Effector CD8-positive, alpha-beta T cell (primary cell): Measurements from ENCODE around the gene CTDNEP1.
A peak's percentile ranks its signal among the peaks of the same experiment; 100 is the strongest.

Experiments used
- DNase-seq: peaks from one replicate; lab custom pipeline; 2025; lab: John Stamatoyannopoulos, UW

Gene CTDNEP1

DNA sequence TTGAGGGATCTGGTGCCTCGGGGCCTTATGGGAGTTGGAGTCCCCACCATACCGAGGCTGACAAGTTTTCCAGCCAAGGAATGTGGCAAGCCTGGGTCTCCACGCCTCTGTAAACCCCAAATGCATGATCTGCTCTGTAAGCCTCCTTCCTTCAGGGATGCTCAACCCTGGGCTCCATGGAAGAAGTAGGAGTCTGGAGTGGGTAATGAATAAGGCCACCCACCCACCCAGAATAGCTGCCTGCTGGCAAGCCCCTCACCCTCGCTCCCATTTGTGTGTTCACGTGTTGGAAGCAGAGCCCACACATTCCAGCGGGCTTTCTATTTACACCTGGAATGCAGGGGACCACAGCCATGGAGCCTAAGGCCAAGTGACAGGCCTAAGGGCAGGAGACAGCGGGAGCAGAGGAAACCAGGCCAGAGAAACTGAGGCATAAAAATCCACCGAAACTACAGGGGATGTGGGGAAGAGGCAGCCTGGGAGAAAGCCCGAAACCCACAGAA, 36.3 kb downstream of the CTDNEP1 start:
- no peak for DNase-seq

DNA sequence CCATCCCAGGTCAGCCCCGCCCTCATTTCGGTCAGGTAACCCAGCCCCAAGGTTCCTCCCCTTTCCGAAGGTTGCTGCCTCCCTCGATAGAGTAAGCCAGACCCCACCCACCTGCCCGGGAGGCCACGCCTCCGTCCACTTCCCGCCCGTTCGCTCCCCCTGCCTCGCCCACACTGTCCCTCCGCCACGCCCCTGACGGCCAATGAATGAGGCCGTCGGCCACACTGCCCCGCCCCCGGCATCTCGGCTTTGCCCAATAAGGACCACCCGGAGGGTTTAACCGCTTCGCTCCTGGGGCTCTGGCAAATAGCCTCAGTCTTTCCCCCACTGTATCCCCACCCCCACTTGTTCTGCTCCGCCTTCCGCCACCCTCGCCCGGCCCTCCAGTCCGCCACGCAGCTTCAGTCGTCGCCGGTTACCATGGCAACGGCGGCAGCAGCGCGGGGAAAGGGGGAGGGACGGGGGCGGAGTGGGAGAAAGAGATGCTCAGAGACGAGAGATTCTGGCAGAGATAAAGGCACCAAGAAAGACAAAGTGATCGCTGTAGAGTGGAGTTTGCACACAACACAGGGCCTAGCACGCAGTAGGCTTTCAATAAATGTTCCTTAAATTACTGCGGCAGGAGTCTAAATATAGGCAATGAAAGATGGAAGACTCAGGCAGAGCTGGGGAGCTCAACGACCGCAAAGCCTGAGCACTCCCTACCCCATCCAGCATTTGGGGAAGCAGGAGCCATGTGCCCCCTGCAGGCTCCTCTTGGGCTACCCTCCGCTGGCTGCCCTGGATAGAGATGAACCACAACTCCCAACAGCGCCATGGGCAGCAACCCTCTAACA, 37.0 kb downstream of the CTDNEP1 start:
- peak; percentile 98 for DNase-seq

DNA sequence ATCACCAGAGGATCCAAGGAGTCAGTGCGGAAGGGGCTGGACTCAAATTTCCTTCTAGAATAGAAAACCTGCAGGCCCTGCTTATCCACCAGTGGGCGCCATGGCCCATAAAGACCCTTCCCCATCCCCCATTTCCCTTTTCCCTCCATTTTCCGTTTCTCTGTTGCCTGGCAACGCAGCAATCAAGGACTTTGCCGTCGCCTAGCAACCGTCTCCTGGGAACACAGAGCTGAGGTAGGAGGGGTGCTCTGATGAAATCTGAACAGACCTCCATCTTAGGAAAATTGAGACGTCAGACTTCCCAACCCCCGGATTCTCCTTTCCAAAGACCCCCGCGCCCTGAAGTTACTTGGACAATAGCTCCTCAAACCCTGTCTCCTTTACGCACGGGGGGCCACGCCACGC, 37.6 kb downstream of the CTDNEP1 start:
- DNase-seq, result peak; percentile 87

DNA sequence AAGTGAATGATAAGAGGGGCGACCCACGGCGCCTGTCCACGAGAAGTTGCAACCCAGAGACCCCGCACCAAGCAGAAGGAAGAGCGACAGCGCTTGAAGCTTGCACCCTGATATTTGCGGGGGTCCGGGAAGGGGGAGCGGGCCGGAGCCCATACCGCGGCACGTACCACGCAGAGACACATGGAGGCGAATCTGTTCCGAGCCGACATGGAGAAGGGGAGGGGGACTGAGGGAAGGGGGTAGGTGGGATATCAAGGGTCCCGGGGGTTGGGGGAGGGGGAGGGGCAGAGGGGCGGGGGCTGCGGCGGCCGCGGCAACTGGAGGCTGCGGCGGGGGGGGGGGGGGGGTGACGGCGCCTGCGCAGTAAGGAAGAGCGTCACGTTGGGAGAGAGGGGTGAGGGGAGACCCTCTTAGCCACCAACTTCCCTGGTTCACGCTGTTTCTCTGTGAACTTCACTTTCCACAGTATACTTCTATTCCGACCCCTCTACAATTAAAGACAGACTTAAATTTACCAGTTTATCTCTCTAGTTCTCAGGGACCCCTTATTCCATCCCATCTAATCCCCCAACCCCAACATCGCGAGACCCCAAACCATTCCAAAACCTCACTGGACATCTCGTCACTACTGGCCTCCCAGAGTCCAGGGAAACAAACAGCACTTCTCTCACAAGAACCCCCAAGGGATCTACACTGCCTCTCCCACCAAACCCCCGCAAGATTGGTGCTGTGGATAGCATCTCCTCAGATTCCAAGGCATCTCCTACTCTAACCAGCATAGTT, 39.9 kb downstream of the CTDNEP1 start:
- DNase-seq, result no peak

DNA sequence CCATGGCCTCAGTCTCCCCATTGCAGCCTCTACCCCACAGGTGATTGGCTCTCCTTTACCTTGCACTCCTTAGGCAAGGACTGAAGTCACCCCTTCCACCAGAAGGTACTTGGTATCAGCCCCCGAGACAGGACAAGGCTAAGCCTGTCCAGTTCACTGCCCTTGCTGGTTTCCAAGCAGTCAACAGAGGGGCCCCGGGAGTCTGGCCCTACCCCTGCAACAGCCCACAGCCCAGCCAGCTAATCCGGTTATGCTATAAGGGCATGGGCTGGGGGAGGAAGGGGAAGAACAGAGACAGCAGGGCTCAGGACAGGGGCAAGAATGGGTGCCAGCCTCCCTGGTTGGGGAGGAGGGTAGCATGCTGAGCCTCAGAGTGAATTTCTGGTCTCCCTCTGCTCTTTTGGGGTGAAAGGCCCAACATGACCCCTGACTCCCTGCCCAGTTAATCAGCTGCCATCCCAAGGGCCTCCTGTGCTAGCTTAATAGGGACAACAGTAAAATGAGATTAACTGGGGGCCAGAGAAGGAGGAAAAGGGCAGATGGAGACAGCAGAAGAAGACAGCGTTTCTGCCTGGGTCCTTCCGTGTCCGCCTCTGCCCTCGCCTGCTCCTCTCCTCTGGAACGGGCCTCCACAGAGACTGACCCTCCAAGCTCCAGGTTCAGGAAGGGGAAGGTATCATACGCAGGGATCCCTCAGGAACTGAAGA, 42.6 kb downstream of the CTDNEP1 start:
- DNase-seq, result no peak

DNA sequence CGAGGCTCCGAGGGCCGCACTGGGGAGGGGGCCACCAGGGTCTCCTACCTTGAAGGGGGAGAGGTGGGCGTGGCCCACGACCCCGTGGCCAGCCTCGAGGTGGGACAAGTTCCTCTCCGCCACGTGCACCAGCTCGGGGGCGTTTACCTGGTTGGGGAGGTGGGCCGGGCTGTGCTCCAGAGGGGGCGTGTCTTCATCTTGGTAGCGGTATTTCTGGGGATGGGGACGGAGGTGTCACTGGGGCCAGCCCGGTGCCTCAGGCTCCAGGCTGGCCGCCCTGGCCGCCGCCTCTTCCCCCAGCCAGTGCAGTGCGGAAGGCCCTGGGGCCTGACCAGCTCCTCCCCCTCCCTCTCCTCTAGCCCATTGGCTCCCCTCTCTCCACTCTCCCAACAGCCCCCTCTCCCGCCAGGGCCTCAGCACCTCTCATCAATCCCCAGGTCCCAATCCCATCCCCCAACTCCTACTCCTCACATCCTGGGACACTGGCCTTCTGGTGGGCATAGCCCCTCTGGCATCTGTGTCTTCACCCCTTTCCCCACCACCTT, 43.4 kb downstream of the CTDNEP1 start:
- DNase-seq, result no peak

DNA sequence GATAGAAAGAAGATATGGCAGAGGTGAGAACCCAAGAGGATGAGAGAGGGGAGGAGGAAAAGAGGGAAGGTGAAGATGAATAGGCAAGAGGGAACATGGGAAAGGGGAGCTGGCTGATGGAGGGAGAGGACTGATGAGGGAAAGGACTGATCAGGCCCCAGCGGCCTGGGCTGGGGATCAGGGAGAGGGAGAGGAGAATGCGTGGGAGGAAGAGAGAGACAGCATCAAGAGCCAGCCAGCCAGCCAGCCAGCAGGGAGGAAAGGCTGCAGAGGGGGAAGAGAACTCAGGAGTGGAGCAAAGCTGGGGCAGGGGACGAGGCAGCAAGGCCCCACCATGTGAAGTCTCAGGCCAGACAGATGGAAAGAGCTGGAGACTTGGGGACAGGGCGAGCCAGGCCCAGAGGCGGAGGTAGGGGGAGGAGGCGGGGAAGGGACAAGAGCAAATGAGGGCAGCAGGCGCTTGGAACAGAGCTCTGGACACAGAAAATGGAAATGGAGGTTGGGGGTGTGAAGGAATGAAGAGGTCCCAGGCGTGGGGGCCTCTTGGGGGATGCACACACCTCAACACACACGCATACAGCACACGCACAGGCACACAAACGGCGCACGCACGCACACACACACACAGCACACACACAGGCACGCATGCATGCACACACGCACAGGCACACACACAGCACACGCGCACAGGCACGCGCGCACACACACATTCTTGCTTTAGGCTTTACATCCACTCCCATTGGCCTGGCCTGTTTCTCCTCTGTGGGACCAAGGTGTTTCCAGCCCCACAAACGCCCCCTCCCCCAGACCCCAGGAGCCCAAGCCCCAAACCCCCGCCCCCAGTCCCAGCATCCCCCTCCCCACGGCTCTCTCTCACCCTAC, 44.2 kb downstream of the CTDNEP1 start:
- DNase-seq, result no peak

DNA sequence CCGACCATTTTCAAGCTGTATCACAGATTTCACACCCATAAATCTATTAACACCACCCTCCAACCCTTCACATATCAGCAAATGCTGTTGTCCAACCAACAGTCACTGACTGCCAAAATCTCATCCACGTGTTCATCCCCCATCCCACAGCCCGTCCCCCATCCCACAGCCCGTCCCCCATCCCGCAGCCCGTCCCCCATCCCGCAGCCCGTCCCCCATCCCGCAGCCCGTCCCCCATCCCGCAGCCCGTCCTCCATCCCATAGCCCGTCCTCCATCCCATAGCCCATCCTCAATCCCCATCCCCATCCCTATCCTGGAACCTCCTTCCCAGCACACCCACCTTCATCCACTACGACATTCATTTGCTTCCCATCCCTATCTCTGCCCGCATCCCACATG, 46.0 kb downstream of the CTDNEP1 start:
- DNase-seq, result no peak

DNA sequence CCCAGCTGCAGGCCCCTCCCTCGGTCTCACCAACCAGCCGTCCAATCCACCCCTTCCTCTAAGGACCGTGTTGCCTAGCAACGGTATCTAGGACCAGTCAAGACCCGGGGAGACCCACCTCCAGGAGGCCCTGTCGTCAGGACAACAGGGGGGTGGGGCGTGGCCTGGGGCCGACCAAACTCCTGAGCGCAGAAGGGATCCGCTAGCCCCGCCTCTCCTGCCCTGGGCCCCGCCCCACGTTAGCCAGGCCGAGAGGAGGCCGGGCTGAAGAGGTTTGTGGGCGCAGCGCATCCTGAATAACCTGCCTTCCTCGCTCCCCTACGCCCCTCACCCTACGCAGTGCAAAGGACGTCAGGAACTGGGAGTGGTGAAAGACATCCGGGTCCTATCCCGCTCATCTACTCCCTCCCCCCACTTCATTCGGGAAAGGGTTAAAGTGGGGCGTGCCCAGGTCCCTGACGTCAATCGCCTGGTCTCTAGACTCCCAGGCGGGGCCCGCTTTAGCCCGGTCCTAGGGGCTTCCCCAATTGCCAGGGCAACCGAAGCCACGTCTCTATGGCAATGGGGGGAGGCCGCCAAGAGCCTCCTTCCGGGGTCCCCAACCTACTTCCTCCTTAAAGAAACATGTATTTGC, 46.6 kb downstream of the CTDNEP1 start:
- peak; percentile 96 for DNase-seq

DNA sequence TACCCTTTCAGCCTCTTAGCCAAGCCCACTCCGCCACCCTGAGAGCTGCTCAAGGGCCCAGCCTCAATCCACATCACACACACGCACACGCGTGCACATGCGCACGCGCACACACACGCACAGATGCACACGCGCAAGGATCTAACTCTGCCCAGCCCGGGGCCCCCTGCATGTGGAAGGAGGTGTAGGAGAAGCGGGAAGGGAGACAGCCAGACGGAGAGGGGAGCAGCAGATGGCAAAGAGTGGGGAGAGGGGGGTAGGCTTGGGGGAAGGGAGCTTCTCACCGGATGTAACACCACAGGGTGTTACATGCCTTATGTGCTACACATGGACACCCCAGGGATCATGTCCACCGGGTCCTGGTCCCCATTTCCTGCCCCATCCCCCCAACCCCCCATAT, 47.2 kb downstream of the CTDNEP1 start:
- no peak for DNase-seq

DNA sequence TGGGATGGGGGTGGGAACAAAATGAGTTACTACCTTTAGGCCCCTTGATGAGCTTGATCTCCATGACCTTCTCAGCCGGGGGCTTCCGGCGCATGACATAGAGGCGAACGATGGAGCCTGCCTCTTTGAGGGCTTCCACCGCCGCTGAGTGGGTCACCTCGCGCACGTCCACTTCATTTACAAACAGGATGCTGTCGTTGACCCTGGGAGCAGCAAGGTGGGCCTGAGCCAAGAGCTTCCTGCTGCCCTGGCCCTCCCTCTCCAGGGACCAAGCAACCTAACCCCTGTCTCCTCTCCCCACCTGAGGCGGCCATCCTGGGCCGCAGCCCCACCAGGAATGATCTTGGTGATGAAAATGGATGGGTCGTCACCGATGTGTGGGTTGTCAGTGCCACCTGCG, 48.1 kb downstream of the CTDNEP1 start:
- no peak for DNase-seq

DNA sequence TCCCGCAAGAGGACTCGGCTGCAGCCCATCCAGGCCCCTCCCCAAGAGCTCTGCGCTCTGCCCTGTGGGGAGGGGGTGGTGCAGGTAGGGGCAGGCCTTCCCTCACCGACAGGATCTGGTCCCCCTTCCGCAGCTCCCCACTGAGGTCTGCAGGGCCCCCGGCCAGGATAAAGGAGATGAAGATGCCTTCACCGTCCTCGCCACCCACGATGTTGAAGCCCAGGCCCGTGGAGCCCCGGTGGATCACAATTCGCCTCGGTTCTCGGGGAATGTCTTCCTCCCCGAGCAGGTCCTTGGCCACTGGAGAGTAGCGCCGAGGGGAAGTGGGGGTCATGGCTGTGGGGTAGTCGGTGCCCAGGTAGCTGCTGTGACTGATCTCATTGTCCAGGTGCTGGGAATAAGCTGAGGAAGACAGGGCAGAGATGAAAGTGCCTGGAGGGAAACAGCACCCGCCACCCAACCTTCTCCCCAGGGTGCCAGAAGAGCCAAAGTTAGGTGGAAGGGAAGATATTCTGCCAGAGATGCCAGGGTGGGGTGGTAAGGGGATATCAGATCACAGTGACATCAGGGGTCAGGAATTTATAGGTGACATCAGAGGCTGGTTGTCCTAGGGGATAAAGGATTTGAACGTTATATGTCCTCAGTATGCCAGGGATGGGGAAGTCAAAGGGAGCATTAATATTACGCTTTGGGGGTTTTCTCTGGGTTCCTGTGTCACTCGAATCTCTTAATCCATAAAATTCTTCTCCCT, 54.7 kb downstream of the CTDNEP1 start:
- no peak for DNase-seq

DNA sequence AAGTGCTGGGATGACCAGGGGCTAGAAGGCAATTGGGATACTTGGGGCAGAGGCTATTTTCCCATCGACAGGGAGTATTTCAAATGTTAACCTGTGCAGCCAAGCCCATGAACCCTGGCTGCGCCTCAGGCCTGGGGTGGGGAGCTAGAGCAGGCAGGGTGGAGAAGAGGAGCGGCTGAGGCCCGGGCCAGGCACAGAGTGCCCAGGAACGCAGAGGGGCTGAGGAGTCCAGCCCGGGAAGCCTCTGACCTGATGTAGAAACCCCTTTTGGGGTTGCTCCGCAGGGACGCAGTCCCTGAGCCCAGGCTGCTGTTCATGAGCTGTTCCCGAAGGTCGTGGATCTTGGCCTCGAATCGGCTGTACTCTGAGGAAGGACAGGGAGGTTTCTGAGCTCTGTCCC, 55.6 kb downstream of the CTDNEP1 start:
- no peak for DNase-seq
